ENCODE results near the gene TNNI3. TPM values are rescaled to one million over a fixed set of nuclear protein-coding genes. Genes with fewer than 3 reads are reported as not detected.

TNNI3 gene
- total and polyA plus RNA-seq, 4 donors, result 1.2 to 4.8 (median 3.3) TPM

DNA sequence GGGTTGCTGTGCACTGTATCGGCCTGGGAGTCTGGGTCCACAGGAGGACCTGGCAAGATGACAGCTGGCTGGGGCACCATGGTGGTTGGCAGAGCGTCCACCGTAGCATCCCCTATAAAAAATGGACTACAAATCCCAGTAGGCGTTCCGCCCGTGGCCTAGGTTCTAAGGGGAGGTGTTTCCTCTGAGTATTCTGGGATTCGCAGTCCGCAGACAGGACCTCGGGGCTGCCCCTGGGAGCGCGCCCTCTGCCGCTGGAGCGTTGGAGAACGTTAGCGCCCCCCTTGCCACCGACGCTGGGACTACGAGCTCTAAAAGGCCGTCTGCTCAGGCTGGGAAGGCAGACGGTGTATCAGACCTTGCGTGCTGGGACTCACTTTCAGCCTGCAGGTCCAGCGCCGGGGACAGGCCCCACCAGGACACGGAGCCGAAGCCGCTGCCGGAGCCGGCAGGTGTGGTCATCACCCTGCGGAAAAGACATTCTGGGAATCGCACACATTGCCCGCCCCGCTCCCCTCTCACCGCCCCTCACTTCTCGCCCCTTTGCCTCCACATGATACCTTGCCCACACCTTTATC is 8.5 kb upstream of the TNNI3 start:
- ATAC-seq (ENCODE audit: insufficient read depth, low FRiP score) (peak; percentile 70), DNase-seq (peak; percentile 40 to 54 (median 47))
- WGBS, 2 donors, result 1 to 2% methylated on average over 27 to 34 of the region's 34 CpGs
- TF ChIP-seq, protein P1, sequence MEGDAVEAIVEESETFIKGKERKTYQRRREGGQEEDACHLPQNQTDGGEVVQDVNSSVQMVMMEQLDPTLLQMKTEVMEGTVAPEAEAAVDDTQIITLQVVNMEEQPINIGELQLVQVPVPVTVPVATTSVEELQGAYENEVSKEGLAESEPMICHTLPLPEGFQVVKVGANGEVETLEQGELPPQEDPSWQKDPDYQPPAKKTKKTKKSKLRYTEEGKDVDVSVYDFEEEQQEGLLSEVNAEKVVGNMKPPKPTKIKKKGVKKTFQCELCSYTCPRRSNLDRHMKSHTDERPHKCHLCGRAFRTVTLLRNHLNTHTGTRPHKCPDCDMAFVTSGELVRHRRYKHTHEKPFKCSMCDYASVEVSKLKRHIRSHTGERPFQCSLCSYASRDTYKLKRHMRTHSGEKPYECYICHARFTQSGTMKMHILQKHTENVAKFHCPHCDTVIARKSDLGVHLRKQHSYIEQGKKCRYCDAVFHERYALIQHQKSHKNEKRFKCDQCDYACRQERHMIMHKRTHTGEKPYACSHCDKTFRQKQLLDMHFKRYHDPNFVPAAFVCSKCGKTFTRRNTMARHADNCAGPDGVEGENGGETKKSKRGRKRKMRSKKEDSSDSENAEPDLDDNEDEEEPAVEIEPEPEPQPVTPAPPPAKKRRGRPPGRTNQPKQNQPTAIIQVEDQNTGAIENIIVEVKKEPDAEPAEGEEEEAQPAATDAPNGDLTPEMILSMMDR (IDR thresholded peaks at IDR 0.05; ENCODE audit: control extremely low read depth, extremely low read depth), result no peak
- H3K9me3 ChIP-seq (ENCODE audit: control insufficient read depth in 4 of 4, insufficient read depth in 3 of 4, low read length in 3 of 4), result peaks cover 0 to 2% (median 0%) of the 10 kb centered on the region in 4 donors
- H3K27ac ChIP-seq (ENCODE audit: low read depth in 1 of 2, low read length in 1 of 2), result peak overlapping the region in 1 of 2 donors; percentile 50
- peaks cover 0 to 7% (median 0%) of the 10 kb centered on the region in 5 donors for H3K4me1 ChIP-seq (ENCODE audit: control insufficient read depth in 5 of 5, insufficient read depth in 5 of 5, low read length in 5 of 5)
- H3K4me3 ChIP-seq, result no peak overlapping the region
- H3K9ac ChIP-seq (ENCODE audit: insufficient read depth in 1 of 2, low read length in 2 of 2), result no peak overlapping the region
- H3K27me3 ChIP-seq (ENCODE audit: control insufficient read depth in 3 of 3, insufficient read depth in 3 of 3, low read length in 2 of 3), result peaks cover 10 to 46% (median 38%) of the 10 kb centered on the region in 3 donors
- no peaks in the 10 kb centered on the region for H3K36me3 ChIP-seq (ENCODE audit: control insufficient read depth in 4 of 4, insufficient read depth in 4 of 4, low read length in 4 of 4)

DNA sequence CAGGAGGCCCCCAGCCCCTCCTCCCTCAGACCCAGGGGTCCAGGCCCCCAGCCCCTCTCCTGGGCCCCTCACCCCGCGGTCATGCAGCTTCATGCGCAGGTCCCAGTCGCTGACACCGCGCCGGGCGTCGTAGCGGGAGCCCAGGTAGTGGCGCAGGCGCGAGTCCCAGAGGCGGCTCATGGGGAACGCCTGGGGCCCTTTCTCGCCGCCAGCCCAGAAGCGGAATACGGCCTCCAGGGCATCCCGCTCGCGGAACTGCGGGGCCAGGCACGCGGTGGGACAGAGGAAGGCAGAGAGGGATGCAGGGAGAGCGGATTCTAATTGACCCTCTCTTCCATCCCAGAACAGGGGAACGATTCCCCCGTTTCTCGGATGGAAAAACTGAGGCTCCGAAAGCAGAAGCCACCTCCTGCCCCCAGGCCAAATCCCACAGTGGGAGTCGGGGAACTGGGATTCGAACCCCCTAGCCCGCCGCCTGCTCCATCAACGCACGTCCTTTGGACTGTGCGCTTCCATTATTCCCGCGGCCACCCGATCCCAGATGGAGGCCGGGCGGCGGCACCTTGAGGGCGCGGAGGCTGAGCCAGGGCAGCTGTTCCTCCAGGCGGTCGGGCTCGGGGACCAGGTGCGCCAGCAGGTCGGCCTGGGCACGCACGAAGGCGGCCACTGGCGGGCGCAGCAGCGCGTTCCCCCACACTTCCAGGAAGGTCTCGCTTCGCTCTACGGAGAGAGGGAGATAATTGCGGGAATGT is 4.2 kb upstream of the TNNI3 start:
- 23 to 30% methylated on average over 61 of the region's 61 CpGs for WGBS, 2 donors
- H3K4me1 ChIP-seq (ENCODE audit: control insufficient read depth in 5 of 5, insufficient read depth in 5 of 5, low read length in 5 of 5), result peaks cover 0 to 5% (median 0%) of the 10 kb centered on the region in 5 donors
- TF ChIP-seq, protein P1 (IDR thresholded peaks at IDR 0.05; ENCODE audit: control extremely low read depth, extremely low read depth), result no peak
- no peak for ATAC-seq (ENCODE audit: insufficient read depth, low FRiP score)
- no peak overlapping the region for H3K27ac ChIP-seq (ENCODE audit: low read depth in 1 of 2, low read length in 1 of 2)
- no peak overlapping the region for H3K9ac ChIP-seq (ENCODE audit: insufficient read depth in 1 of 2, low read length in 2 of 2)
- H3K27me3 ChIP-seq (ENCODE audit: control insufficient read depth in 3 of 3, insufficient read depth in 3 of 3, low read length in 2 of 3), result peaks cover 6 to 50% (median 32%) of the 10 kb centered on the region in 3 donors
- H3K36me3 ChIP-seq (ENCODE audit: control insufficient read depth in 4 of 4, insufficient read depth in 4 of 4, low read length in 4 of 4), result no peaks in the 10 kb centered on the region
- DNase-seq, result no peak
- no peak overlapping the region for H3K4me3 ChIP-seq
- H3K9me3 ChIP-seq (ENCODE audit: control insufficient read depth in 4 of 4, insufficient read depth in 3 of 4, low read length in 3 of 4), result no peaks in the 10 kb centered on the region

- TF ChIP-seq, protein P1 (IDR thresholded peaks at IDR 0.05; ENCODE audit: control extremely low read depth, extremely low read depth), result no peak
- H3K27me3 ChIP-seq (ENCODE audit: control insufficient read depth in 3 of 3, insufficient read depth in 3 of 3, low read length in 2 of 3), result peaks cover 8 to 50% (median 31%) of the 10 kb centered on the region in 3 donors
- WGBS, 2 donors, result 17% methylated on average over 29 to 32 of the region's 32 CpGs
- ATAC-seq (ENCODE audit: insufficient read depth, low FRiP score), result no peak
- H3K9me3 ChIP-seq (ENCODE audit: control insufficient read depth in 4 of 4, insufficient read depth in 3 of 4, low read length in 3 of 4), result peaks cover 0 to 2% (median 0%) of the 10 kb centered on the region in 4 donors
- DNase-seq, result no peak
- H3K4me3 ChIP-seq, result no peak overlapping the region
- H3K36me3 ChIP-seq (ENCODE audit: control insufficient read depth in 4 of 4, insufficient read depth in 4 of 4, low read length in 4 of 4), result no peaks in the 10 kb centered on the region
- H3K9ac ChIP-seq (ENCODE audit: insufficient read depth in 1 of 2, low read length in 2 of 2), result no peak overlapping the region
- H3K27ac ChIP-seq (ENCODE audit: low read depth in 1 of 2, low read length in 1 of 2), result no peak overlapping the region
- H3K4me1 ChIP-seq (ENCODE audit: control insufficient read depth in 5 of 5, insufficient read depth in 5 of 5, low read length in 5 of 5), result peaks cover 0 to 2% (median 0%) of the 10 kb centered on the region in 5 donors
Measured at GRCh38 chr19:55160986-55161365, 3.4 kb upstream of the TNNI3 start.

All from lung (tissue), 12 donors.